Skin of body (tissue), 2 donors: Measurements from ENCODE around the gene KCNH8. TPM values are rescaled to one million over a fixed set of nuclear protein-coding genes. Genes with fewer than 3 reads are reported as not detected.
A peak's percentile ranks its signal among the peaks of the same experiment; 100 is the strongest.
"Not testable (repeated sequence)": the region's sequence is repeated elsewhere in the genome, so short reads cannot be mapped to it uniquely, and the experiment has no call there.

Experiments used
- DNase-seq: peaks from one replicate; lab custom pipeline; 2025; lab: John Stamatoyannopoulos, UW
- total RNA-seq: library from RNA; depleted of rRNA; stranded (reverse); fragments of >200 nt; gene quantifications from one replicate; pipeline ENCODE4 v1.2.3, GENCODE V29; 2014

Gene KCNH8
- total RNA-seq, 1 donor from 2014 or later, result 2.0 TPM

GRCh38 chr3:19173945-19174344 lies 25.6 kb downstream of the KCNH8 start:
- DNase-seq, result no peak

- no peak for DNase-seq
These were observed 35.3 kb downstream of the KCNH8 start for GRCh38 chr3:19183584-19183983.

- DNase-seq, result no peak
These were observed 41.8 kb downstream of the KCNH8 start for GRCh38 chr3:19190126-19190525.

GRCh38 chr3:19190602-19191001 lies 42.3 kb downstream of the KCNH8 start:
- DNase-seq, result no peak

- no peak for DNase-seq
These were observed 50.8 kb downstream of the KCNH8 start for GRCh38 chr3:19199131-19199530.

GRCh38 chr3:19202303-19202702 lies 54.0 kb downstream of the KCNH8 start:
- DNase-seq, result no peak

GRCh38 chr3:19202754-19203153 lies 54.4 kb downstream of the KCNH8 start:
- no peak for DNase-seq

GRCh38 chr3:19206540-19206939 lies 58.2 kb downstream of the KCNH8 start:
- no peak for DNase-seq

- DNase-seq, result no peak
These were observed 65.4 kb downstream of the KCNH8 start for GRCh38 chr3:19213603-19214220.

GRCh38 chr3:19215427-19215826 lies 67.1 kb downstream of the KCNH8 start:
- DNase-seq, result peak; percentile 7

GRCh38 chr3:19216669-19217337 lies 68.5 kb downstream of the KCNH8 start:
- no peak for DNase-seq

GRCh38 chr3:19220311-19220710 lies 72.0 kb downstream of the KCNH8 start:
- DNase-seq, result no peak

GRCh38 chr3:19221081-19221480 lies 72.8 kb downstream of the KCNH8 start:
- DNase-seq, result no peak

GRCh38 chr3:19226479-19226878 lies 78.2 kb downstream of the KCNH8 start:
- DNase-seq, result no peak

GRCh38 chr3:19228167-19228566 lies 79.9 kb downstream of the KCNH8 start:
- no peak for DNase-seq

- DNase-seq, result no peak
These were observed 80.8 kb downstream of the KCNH8 start for GRCh38 chr3:19229086-19229485.

- DNase-seq, result not testable (repeated sequence)
These were observed 81.6 kb downstream of the KCNH8 start for GRCh38 chr3:19229881-19230280.

GRCh38 chr3:19231792-19232461 lies 83.6 kb downstream of the KCNH8 start:
- no peak for DNase-seq

- no peak for DNase-seq
These were observed 84.3 kb downstream of the KCNH8 start for GRCh38 chr3:19232566-19232965.

GRCh38 chr3:19233882-19234784 lies 85.8 kb downstream of the KCNH8 start:
- not testable (repeated sequence) for DNase-seq

- no peak for DNase-seq
These were observed 99.8 kb downstream of the KCNH8 start for GRCh38 chr3:19248143-19248542.

- no peak for DNase-seq
These were observed 100.5 kb downstream of the KCNH8 start for GRCh38 chr3:19248767-19249166.
